Osteoblast (primary cell): ENCODE data around the gene ECE2. TPM values are rescaled to one million over a fixed set of nuclear protein-coding genes. Genes with fewer than 3 reads are reported as not detected.

Experiments used
- DNase-seq: peaks from one replicate; pipeline ENCODE4 v3.0.0; 2011; ENCODE audit warnings: low spot score, mixed read lengths; ENCODE audit not compliant: insufficient read length; ENCODE audit errors: missing footprints
- H2AFZ ChIP-seq: 2 replicates; pipeline ENCODE4 v1.6.0; 2011; ENCODE audit warnings: mild to moderate bottlenecking, low read length
- H3K27ac ChIP-seq: 2 replicates; pipeline ENCODE4 v1.5.1; 2011; ENCODE audit warnings: mild to moderate bottlenecking, low read depth, low read length, moderate library complexity
- H3K27me3 ChIP-seq: 2 replicates; pipeline ENCODE4 v1.6.0; 2012; ENCODE audit warnings: mild to moderate bottlenecking, control low read depth, inconsistent platforms, low read length, moderate library complexity; ENCODE audit not compliant: insufficient read depth
- H3K36me3 ChIP-seq: 2 replicates; pipeline ENCODE4 v1.5.1; 2011; ENCODE audit warnings: mild to moderate bottlenecking, low read length, control low read depth, moderate library complexity; ENCODE audit not compliant: insufficient read depth
- H3K4me1 ChIP-seq: 2 replicates; pipeline ENCODE4 v1.5.1; 2011; ENCODE audit warnings: mild to moderate bottlenecking, low read length, control low read depth, moderate library complexity; ENCODE audit not compliant: insufficient read depth
- H3K4me2 ChIP-seq: 2 replicates; pipeline ENCODE4 v1.6.0; 2011; ENCODE audit warnings: mild to moderate bottlenecking, low read length; ENCODE audit not compliant: insufficient read depth
- H3K4me3 ChIP-seq: fragments of 200-600 bp; sonication (generic); 3 replicates; pipeline ENCODE4 v1.5.1; 2012; ENCODE audit warnings: mild to moderate bottlenecking, low read length, inconsistent platforms; ENCODE audit not compliant: insufficient read depth
- H3K79me2 ChIP-seq: 2 replicates; pipeline ENCODE4 v1.6.0; 2012; ENCODE audit warnings: mild to moderate bottlenecking, low read length, control low read depth, inconsistent platforms; ENCODE audit not compliant: insufficient read depth
- H3K9me3 ChIP-seq: 2 replicates; pipeline ENCODE4 v1.5.1; 2011; ENCODE audit warnings: low read depth, low read length, control low read depth
- H4K20me1 ChIP-seq: 2 replicates; pipeline ENCODE4 v1.6.0; 2012; ENCODE audit warnings: mild to moderate bottlenecking, low read length, control low read depth; ENCODE audit not compliant: insufficient read depth
- total RNA-seq: library from RNA; depleted of rRNA; stranded (reverse); fragments of >200 nt; gene quantifications from 2 replicates; pipeline ENCODE4 v1.2.3, GENCODE V29; 2012
- TF ChIP-seq, protein P1 (sequence below): IDR thresholded peaks from 2 replicates; pipeline ENCODE4 v1.5.1; 2011; ENCODE audit warnings: mild to moderate bottlenecking, low read depth, low read length, moderate library complexity; ENCODE audit errors: extremely low read depth

The ECE2 gene
- total RNA-seq, 1 donor, result not detected

DNA sequence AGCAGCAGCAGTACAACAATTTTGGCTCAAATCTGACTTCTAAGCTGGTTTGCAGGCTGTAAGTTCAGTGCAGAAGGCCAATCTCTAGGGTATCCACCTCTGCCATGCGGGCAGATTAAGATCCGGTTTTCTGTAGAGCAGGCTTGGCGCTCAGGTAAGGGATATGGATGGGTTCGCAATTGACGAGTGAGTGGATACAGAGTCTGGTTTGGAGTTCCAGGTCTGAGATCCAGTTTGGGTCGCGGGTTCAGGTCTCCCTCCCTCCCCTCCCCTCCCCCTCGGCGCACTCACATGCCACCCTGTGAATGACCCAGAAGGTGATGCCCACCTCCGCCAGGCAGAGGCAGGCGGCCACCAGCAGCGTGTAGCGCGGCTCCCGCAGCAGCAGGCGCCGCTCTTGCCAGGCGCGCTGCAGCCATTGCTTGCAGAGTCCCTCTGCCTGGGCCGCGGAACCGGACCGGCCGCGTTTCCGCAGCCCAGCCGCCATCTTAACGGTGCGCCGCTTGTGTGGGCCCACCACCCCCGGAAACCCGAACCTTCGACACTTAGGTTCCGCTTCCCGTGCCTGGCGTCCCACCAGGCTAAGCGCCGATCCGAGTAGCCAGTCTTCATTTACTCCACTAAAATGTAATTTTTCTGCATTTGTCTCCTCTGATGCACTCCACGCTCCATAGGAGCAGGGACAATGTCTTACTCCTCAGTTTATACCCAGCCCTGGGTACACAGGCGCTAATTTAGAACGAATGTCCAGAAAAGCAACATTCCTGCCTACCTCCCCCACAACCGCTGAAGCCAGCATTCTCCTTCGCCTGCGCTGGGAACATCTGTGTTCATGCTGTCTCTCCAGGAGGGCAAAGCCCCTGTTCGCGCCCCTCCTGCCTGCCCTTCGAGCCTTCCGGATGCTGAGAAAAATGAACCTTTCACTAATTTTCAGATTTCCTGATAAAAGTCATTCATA lies 27.1 kb upstream of the ECE2 start, which contains the start of gene ALG3:
TSS of gene ALG3 (minus strand) at position 509 of the 958 bp plus-strand sequence. CDS start at position 487, 22 bp downstream.
- H3K9me3 ChIP-seq, result no peaks in the 10 kb centered on the region
- peaks cover 22% of the 10 kb centered on the region for H3K79me2 ChIP-seq
- H3K27me3 ChIP-seq, result no peaks in the 10 kb centered on the region
- DNase-seq, result peak; percentile 97
- peaks cover 5% of the 10 kb centered on the region for H4K20me1 ChIP-seq
- peak within 1 kb of the TSS; percentile 87 for H3K4me3 ChIP-seq
- H2AFZ ChIP-seq, result peak within 1 kb of the TSS; percentile 100
- H3K4me2 ChIP-seq, result peak within 1 kb of the TSS; percentile 100
- peaks cover 14% of the 10 kb centered on the region for H3K36me3 ChIP-seq
- H3K4me1 ChIP-seq, result peaks cover 21% of the 10 kb centered on the region
- TF ChIP-seq, protein P1, sequence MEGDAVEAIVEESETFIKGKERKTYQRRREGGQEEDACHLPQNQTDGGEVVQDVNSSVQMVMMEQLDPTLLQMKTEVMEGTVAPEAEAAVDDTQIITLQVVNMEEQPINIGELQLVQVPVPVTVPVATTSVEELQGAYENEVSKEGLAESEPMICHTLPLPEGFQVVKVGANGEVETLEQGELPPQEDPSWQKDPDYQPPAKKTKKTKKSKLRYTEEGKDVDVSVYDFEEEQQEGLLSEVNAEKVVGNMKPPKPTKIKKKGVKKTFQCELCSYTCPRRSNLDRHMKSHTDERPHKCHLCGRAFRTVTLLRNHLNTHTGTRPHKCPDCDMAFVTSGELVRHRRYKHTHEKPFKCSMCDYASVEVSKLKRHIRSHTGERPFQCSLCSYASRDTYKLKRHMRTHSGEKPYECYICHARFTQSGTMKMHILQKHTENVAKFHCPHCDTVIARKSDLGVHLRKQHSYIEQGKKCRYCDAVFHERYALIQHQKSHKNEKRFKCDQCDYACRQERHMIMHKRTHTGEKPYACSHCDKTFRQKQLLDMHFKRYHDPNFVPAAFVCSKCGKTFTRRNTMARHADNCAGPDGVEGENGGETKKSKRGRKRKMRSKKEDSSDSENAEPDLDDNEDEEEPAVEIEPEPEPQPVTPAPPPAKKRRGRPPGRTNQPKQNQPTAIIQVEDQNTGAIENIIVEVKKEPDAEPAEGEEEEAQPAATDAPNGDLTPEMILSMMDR, result no peak
- peak within 1 kb of the TSS; percentile 95 for H3K27ac ChIP-seq

DNA sequence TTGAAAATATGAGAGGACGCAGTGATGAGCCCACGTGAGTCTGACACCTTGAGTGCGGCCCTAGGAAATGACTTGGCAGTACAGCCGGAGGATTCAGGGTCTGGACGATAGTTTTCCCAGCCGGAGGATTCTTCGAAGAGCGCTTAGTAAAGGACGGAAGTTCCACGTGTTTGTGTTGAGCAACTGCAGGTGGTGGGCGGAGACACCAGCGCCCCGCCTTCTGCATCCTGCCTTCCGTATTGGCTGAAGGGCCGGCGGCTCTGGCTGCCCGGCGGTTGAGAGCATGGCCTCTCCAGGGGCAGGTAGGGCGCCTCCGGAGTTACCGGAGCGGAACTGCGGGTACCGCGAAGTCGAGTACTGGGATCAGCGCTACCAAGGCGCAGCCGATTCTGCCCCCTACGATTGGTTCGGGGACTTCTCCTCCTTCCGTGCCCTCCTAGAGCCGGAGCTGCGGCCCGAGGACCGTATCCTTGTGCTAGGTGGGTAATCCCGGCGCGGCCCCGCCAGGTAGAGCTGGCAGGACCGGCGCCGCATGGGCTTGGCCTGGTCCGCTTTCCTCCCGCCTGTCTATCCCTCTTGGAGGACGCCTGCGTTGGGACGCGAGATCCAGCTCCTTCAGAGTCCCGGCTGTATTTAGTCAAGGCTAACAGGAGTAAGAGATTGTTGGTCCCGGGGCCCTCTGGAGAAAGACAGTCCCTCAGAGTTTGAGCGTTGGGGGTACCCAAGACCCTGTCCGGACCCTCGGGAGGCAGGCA lies 26.2 kb upstream of the ECE2 start, which contains the start of gene EEF1AKMT4:
TSS of gene EEF1AKMT4 (plus strand) at position 261 of the 755 bp plus-strand sequence. CDS start at position 284, 23 bp downstream.
- Histone ChIP-seq H3K27me3 (no peaks in the 10 kb centered on the region), H3K36me3 (peaks cover 7% of the 10 kb centered on the region), H2AFZ (peak within 1 kb of the TSS; percentile 100), H4K20me1 (peaks cover 5% of the 10 kb centered on the region), H3K9me3 (no peaks in the 10 kb centered on the region), H3K4me2 (peak within 1 kb of the TSS; percentile 100), H3K4me3 (peak within 1 kb of the TSS; percentile 87), H3K79me2 (peaks cover 22% of the 10 kb centered on the region), H3K4me1 (peaks cover 21% of the 10 kb centered on the region), H3K27ac (peak within 1 kb of the TSS; percentile 95)
- peak; percentile 99 for DNase-seq
- TF ChIP-seq, protein P1, result peak; percentile 42

DNA sequence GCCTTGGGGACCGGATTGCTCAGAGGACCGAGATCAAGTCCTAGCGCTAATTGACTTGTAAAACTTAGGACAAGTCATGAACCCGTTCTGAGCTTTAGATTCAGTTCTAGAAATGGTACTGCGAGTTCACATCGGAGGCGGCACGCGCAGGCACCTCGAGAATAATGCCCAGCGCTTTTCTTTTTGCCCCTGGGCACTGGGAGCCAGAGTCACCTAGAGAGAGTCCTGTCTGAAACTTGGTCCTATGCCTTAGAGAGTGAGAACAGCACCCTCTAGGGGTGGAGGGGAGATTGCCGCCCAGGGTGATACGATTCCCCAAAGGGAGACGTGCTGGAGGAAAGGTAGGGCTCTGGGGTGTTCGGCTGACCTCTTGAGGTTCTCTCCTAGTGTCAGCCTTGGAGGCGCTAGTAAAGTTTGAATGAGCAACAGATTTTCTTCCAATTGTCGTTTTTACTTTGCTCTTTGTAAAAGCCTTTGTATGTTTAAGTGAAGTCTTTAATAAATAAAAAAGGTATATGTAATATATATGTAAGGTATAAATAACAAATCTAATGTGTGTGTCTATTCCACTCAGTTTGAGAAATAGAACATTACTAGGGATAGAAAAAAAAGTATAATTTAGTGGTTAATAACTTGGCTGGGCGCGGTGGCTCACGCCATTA lies 25.5 kb upstream of the ECE2 start:
- Histone ChIP-seq H3K4me1 (peaks cover 21% of the 10 kb centered on the region), H3K27me3 (no peaks in the 10 kb centered on the region), H3K27ac (peak overlapping the region; percentile 95), H3K4me2 (peak overlapping the region; percentile 100), H3K4me3 (peak overlapping the region; percentile 87), H2AFZ (peak overlapping the region; percentile 100), H3K79me2 (peaks cover 22% of the 10 kb centered on the region), H3K36me3 (peaks cover under 1% of the 10 kb centered on the region), H4K20me1 (peaks cover 10% of the 10 kb centered on the region), H3K9me3 (no peaks in the 10 kb centered on the region)
- DNase-seq, result peak; percentile 97
- TF ChIP-seq, protein P1, result peak; percentile 98
